Smooth muscle cell (in vitro differentiated cells): Measurements from ENCODE around the gene ODF2L. TPM values are rescaled to one million over a fixed set of nuclear protein-coding genes. Genes with fewer than 3 reads are reported as not detected.
A peak's percentile ranks its signal among the peaks of the same experiment; 100 is the strongest.

Experiments
- DNase-seq: peaks from one replicate; lab custom pipeline; 2025; ENCODE audit not compliant: unreplicated experiment; lab: John Stamatoyannopoulos, UW
- H2AFZ ChIP-seq: fragments of 200-600 bp; sonication (generic); 2 replicates; pipeline ENCODE4 v1.6.0; 2016; ENCODE audit warnings: antibody characterized with exemption, low read depth, mild to moderate bottlenecking
- H3F3A ChIP-seq: fragments of 200-600 bp; sonication (generic); 2 replicates; pipeline ENCODE4 v1.6.0; 2017; ENCODE audit warnings: antibody characterized with exemption, low read depth
- H3K27ac ChIP-seq: fragments of 200-600 bp; sonication (generic); 2 replicates; pipeline ENCODE4 v1.5.1; 2016; ENCODE audit warnings: low read depth, mild to moderate bottlenecking
- H3K27me3 ChIP-seq: fragments of 200-600 bp; sonication (generic); 2 replicates; pipeline ENCODE4 v1.6.1; 2016; ENCODE audit warnings: low read depth, mild to moderate bottlenecking
- H3K36me3 ChIP-seq: fragments of 200-600 bp; sonication (generic); 2 replicates; pipeline ENCODE4 v1.5.1; 2016; ENCODE audit warnings: low read depth
- H3K4me1 ChIP-seq: fragments of 200-600 bp; sonication (generic); 2 replicates; pipeline ENCODE4 v1.5.1; 2016; ENCODE audit warnings: low read depth
- H3K4me2 ChIP-seq: fragments of 200-600 bp; sonication (generic); 2 replicates; pipeline ENCODE4 v1.6.0; 2016; ENCODE audit warnings: mild to moderate bottlenecking
- H3K4me3 ChIP-seq: fragments of 200-600 bp; sonication (generic); 2 replicates; pipeline ENCODE4 v1.5.1; 2016; ENCODE audit warnings: mild to moderate bottlenecking
- H3K79me2 ChIP-seq: fragments of 200-600 bp; sonication (generic); 2 replicates; pipeline ENCODE4 v1.6.0; 2016; ENCODE audit warnings: low read depth, mild to moderate bottlenecking
- H3K9ac ChIP-seq: fragments of 200-600 bp; sonication (generic); 2 replicates; pipeline ENCODE4 v1.6.0; 2016; ENCODE audit warnings: low read depth
- H3K9me3 ChIP-seq: fragments of 200-600 bp; sonication (generic); replicated peaks from 2 replicates; pipeline ENCODE4 v1.5.1; 2016; ENCODE audit warnings: low read depth
- H4K20me1 ChIP-seq: fragments of 200-600 bp; sonication (generic); 2 replicates; pipeline ENCODE4 v1.6.0; 2016; ENCODE audit warnings: low read depth
- CTCF ChIP-seq: fragments of 200-600 bp; sonication (generic); IDR thresholded peaks from 2 replicates; pipeline ENCODE4 v1.5.1; 2017; ENCODE audit warnings: borderline replicate concordance, mild to moderate bottlenecking, antibody characterized with exemption; ENCODE audit not compliant: insufficient read depth, poor library complexity, severe bottlenecking
- WGBS: methylation state at CpG from one replicate; pipeline ENCODE4 v1.1.7; 2016; ENCODE audit warnings: low lambda C conversion rate; 5-methylcytosine and 5-hydroxymethylcytosine counted together
- polyA plus RNA-seq: library from polyadenylated mRNA; unstranded; fragments of >200 nt; fragmentation: Nextera tagmentation; extraction: Ambion mirVana; gene quantifications from 2 replicates; pipeline ENCODE4 v1.2.1, GENCODE V29; 2016
- total RNA-seq: library from RNA; depleted of rRNA; stranded (reverse); fragments of >200 nt; gene quantifications from 2 replicates; pipeline ENCODE4 v1.2.3, GENCODE V29; 2014

ODF2L gene
- total and polyA plus RNA-seq, 2 experiments from 2014 or later = 36.4 to 58.4 TPM

- Histone ChIP-seq H3K9me3 (no peaks in the 10 kb centered on the region), H3K4me2 (no peak overlapping the region), H3K27me3 (no peaks in the 10 kb centered on the region), H3K4me1 (no peaks in the 10 kb centered on the region), H3K79me2 (no peaks in the 10 kb centered on the region), H3K9ac (peak overlapping the region; percentile 21), H3K4me3 (no peak overlapping the region), H4K20me1 (no peaks in the 10 kb centered on the region), H3K36me3 (peaks cover 6% of the 10 kb centered on the region), H3K27ac (peak overlapping the region; percentile 68), H3F3A (no peaks in the 10 kb centered on the region), H2AFZ (no peak overlapping the region)
- no peak for DNase-seq
- TF ChIP-seq CTCF = no peak
Observed at GRCh38 chr1:86370601-86371022, 25.5 kb downstream of the ODF2L start.

- 98% methylated on average over 6 of the region's 6 CpGs for WGBS
- H3K27ac ChIP-seq = no peak overlapping the region
- no peaks in the 10 kb centered on the region for H3F3A ChIP-seq
- H3K4me2 ChIP-seq = no peak overlapping the region
- H3K36me3 ChIP-seq = no peaks in the 10 kb centered on the region
- H3K9ac ChIP-seq = no peak overlapping the region
- no peak for DNase-seq
- no peaks in the 10 kb centered on the region for H3K79me2 ChIP-seq
- H3K27me3 ChIP-seq = no peaks in the 10 kb centered on the region
- no peak for TF ChIP-seq CTCF
- H3K4me1 ChIP-seq = no peaks in the 10 kb centered on the region
- H3K9me3 ChIP-seq = no peaks in the 10 kb centered on the region
- no peaks in the 10 kb centered on the region for H4K20me1 ChIP-seq
- no peak overlapping the region for H2AFZ ChIP-seq
- H3K4me3 ChIP-seq = no peak overlapping the region
Observed at GRCh38 chr1:86365896-86366295, 30.2 kb downstream of the ODF2L start.

- no peak for TF ChIP-seq CTCF
- no peaks in the 10 kb centered on the region for H3K79me2 ChIP-seq
- no peaks in the 10 kb centered on the region for H3K9me3 ChIP-seq
- H4K20me1 ChIP-seq = no peaks in the 10 kb centered on the region
- H3K9ac ChIP-seq = no peak overlapping the region
- no peak overlapping the region for H3K4me3 ChIP-seq
- no peaks in the 10 kb centered on the region for H3K36me3 ChIP-seq
- H2AFZ ChIP-seq = no peak overlapping the region
- H3K27me3 ChIP-seq = no peaks in the 10 kb centered on the region
- no peak for DNase-seq
- no peak overlapping the region for H3K27ac ChIP-seq
- WGBS = 100% methylated on average over 4 of the region's 4 CpGs
- no peaks in the 10 kb centered on the region for H3K4me1 ChIP-seq
- no peaks in the 10 kb centered on the region for H3F3A ChIP-seq
- no peak overlapping the region for H3K4me2 ChIP-seq
Observed at GRCh38 chr1:86362807-86363206, 33.3 kb downstream of the ODF2L start.

- Histone ChIP-seq H4K20me1 (no peaks in the 10 kb centered on the region), H3F3A (no peaks in the 10 kb centered on the region), H3K9me3 (no peaks in the 10 kb centered on the region), H3K36me3 (peaks cover 15% of the 10 kb centered on the region), H2AFZ (no peak overlapping the region), H3K4me1 (no peaks in the 10 kb centered on the region), H3K27me3 (no peaks in the 10 kb centered on the region), H3K9ac (no peak overlapping the region), H3K4me3 (no peak overlapping the region), H3K27ac (no peak overlapping the region), H3K4me2 (no peak overlapping the region), H3K79me2 (no peaks in the 10 kb centered on the region)
- DNase-seq = no peak
- 95% methylated on average over 5 of the region's 5 CpGs for WGBS
- TF ChIP-seq CTCF = no peak
Observed at GRCh38 chr1:86357796-86358195, 38.3 kb downstream of the ODF2L start.
